ENCODE data around the gene OLIG1. TPM values are rescaled to one million over a fixed set of nuclear protein-coding genes. Genes with fewer than 3 reads are reported as not detected.

The OLIG1 gene
- total RNA-seq, 1 experiment from 2014 or later = not detected

GRCh38 chr21:33058957-33059356 is 11.0 kb upstream of the OLIG1 start:
- no peak for DNase-seq (ENCODE audit: extremely low read depth, low read depth)

DNA sequence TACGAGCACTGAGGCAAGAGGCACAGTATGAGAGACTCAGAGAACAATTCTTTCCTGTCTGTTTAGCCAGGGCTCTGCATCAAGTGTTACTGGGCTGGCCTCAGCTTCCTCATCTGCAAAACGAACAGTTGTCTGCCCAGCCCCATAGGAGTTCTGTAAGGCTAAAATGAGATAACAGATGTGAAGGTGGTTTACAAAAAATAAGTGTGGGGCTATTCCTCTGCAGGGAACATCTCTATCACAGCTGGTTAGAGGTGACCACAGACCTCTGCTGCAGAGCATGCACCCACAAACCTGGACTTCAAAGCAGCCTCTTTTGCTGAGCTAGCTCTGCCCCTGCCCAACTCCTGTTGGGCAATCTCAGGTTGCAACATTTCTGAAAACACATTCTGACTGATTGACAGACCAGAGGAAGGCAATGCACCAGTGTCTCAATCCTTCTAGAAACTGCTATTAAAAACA is 10.5 kb upstream of the OLIG1 start:
- no peak for DNase-seq (ENCODE audit: extremely low read depth, low read depth)

GRCh38 chr21:33061233-33061632 is 8.7 kb upstream of the OLIG1 start:
- no peak for DNase-seq (ENCODE audit: extremely low read depth, low read depth)

DNA sequence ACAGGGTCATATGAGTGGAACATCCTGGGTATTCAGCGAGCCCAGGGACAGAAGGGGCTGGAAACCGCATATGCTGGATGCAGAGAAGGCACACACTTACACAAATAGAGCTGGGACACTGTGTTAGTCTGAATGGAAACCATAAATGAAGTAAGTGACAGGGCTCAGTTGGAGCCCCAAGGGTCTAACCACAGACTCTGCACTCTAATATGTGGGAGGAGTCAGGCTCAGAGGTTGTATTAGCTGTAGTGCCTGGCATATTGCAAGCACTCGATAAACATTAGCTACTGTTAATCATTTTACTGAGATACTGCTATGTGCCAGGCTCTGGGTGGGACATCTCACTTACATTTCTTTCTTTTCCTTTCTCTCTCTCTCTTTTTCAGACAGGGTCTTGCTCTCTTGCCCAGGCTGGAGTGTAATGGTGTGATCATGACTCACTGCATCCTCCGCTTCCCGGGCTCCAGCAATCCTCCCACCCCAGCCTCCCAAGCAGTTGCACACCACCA is 6.5 kb upstream of the OLIG1 start:
- DNase-seq (ENCODE audit: extremely low read depth, low read depth) = no peak

GRCh38 chr21:33063907-33064622 is 5.9 kb upstream of the OLIG1 start:
- DNase-seq (ENCODE audit: extremely low read depth, low read depth) = no peak

- no peak for DNase-seq (ENCODE audit: extremely low read depth, low read depth)
These were observed 5.1 kb upstream of the OLIG1 start for GRCh38 chr21:33064623-33065390.

GRCh38 chr21:33067043-33067442 is 2.9 kb upstream of the OLIG1 start:
- DNase-seq (ENCODE audit: extremely low read depth, low read depth) = no peak

DNA sequence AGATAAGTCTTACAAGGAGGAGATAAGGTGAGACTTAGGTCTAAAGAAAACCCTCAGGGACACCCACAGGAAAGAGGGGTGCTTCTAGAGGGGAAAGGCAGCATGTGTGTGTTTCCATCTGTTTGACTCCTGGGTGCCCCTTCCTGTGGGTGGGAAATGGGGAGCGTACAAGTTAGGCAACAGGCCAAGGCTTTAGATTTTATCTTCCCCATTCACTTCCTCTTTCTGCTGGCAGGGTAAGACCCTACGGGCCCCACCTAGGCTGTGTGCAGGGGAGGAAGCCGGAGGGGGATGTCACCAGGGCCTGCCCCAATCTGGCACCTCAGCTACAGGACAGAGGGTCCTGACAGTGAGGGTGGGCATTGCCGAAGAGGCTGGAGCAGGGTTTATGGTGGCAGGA is 2.5 kb upstream of the OLIG1 start:
- no peak for DNase-seq (ENCODE audit: extremely low read depth, low read depth)

GRCh38 chr21:33069243-33069642 is 698 bp upstream of the OLIG1 start:
- DNase-seq (ENCODE audit: extremely low read depth, low read depth) = no peak

GRCh38 chr21:33069645-33069993 is 322 bp upstream of the OLIG1 start:
- no peak for DNase-seq (ENCODE audit: extremely low read depth, low read depth)

GRCh38 chr21:33070744-33070997 is 730 bp downstream of the OLIG1 start:
- no peak for DNase-seq (ENCODE audit: extremely low read depth, low read depth)

DNA sequence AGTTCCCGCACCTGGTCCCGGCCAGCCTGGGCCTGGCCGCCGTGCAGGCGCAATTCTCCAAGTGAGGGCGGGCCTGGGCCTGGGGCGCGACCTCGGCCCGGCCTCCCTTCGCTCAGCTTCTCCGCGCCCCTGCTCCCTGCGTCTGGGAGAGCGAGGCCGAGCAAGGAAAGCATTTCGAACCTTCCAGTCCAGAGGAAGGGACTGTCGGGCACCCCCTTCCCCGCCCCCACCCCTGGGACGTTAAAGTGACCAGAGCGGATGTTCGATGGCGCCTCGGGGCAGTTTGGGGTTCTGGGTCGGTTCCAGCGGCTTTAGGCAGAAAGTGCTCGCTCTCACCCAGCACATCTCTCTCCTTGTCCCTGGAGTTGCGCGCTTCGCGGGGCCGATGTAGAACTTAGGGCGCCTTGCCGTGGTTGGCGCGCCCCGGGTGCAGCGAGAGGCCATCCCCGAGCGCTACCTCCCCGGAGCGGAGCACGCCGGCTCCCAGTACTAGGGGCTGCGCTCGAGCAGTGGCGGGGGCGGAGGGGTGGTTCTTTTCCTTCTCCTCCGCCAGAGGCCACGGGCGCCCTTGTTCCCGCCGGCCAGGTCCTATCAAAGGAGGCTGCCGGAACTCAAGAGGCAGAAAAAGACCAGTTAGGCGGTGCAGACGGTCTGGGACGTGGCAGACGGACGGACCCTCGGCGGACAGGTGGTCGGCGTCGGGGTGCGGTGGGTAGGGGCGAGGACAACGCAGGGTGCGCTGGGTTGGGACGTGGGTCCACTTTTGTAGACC is 1.2 kb downstream of the OLIG1 start:
- no peak for DNase-seq (ENCODE audit: extremely low read depth, low read depth)

- no peak for DNase-seq (ENCODE audit: extremely low read depth, low read depth)
These were observed 1.9 kb downstream of the OLIG1 start for GRCh38 chr21:33071770-33072306.

- DNase-seq (ENCODE audit: extremely low read depth, low read depth) = no peak
These were observed 3.7 kb downstream of the OLIG1 start for GRCh38 chr21:33073636-33074035.

- DNase-seq (ENCODE audit: extremely low read depth, low read depth) = no peak
These were observed 5.2 kb downstream of the OLIG1 start for GRCh38 chr21:33075128-33075527.

GRCh38 chr21:33075596-33076195 is 5.8 kb downstream of the OLIG1 start:
- no peak for DNase-seq (ENCODE audit: extremely low read depth, low read depth)

DNA sequence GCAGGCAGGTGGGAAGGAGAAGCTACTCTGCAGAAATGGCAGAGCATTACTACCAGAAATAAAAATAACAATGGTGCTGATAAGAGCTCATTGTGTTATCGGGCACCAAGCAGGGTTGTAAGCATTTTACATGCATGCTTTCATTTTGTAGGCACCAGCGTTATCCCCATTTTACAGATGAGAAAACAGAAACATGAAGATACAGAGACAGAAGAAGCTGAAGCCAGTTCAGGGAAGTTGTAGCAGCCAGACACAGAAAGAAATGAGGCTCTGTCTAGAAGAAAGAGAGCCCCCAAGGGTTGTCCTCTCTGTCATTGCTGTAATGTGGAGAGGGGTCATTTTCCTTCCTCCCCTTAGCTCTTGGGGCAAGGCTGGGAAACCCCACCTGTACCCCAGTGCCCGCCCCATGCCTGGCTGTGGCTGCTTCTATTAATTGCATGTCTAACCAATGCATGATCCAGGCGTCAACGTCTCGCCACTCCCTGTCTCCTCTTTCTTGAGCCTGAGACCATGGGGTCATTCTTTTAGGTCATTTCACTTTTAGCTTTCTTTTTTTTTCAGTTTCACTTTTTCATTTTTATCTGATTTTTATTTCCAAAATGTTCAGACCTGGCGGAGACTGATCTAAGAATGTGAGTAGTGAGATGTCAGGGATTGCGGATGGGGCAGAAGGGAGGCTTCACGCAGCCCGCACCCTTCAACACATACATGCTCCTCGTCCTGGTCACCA is 6.8 kb downstream of the OLIG1 start:
- no peak for DNase-seq (ENCODE audit: extremely low read depth, low read depth)

GRCh38 chr21:33078907-33079582 is 9.1 kb downstream of the OLIG1 start:
- no peak for DNase-seq (ENCODE audit: extremely low read depth, low read depth)

GRCh38 chr21:33080376-33080775 is 10.4 kb downstream of the OLIG1 start:
- DNase-seq (ENCODE audit: extremely low read depth, low read depth) = no peak

DNA sequence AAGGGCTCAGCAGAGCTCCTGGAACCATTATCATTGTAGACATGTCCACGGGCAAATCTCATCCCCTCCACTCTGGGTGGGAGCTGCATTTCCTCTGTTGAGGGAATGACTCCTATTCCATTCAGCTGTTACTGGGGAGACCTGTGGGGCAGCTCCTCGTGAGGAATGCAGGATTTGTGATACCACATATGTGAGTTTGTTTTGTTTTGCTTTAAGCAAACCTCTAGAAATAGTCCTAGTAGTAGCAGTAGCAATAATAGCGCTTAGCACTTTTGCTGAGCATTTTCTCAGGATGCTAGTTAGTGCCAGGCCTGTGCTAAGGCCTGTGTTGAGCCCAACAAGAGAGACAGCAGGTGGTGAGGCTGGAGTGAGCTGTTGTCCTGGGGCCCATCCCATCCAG is 10.8 kb downstream of the OLIG1 start:
- no peak for DNase-seq (ENCODE audit: extremely low read depth, low read depth)
